NB4 (cell line): ENCODE results near the gene KLK11.
A peak's percentile ranks its signal among the peaks of the same experiment; 100 is the strongest.

Source experiments
- DNase-seq: peaks from one replicate; pipeline ENCODE4 v3.0.0; 2010; ENCODE audit warnings: low read depth
- H3K4me3 ChIP-seq: one replicate; pipeline ENCODE4 v1.5.1; 2011; ENCODE audit warnings: mild to moderate bottlenecking, low read depth, low read length, moderate library complexity
- CTCF ChIP-seq: IDR thresholded peaks from one replicate; pipeline ENCODE4 v1.5.1; 2012; ENCODE audit warnings: low read depth, low read length
- MAX ChIP-seq: IDR thresholded peaks from 2 replicates; pipeline ENCODE4 v1.6.1; 2011; ENCODE audit warnings: low read depth, low read length
- MYC ChIP-seq: IDR thresholded peaks from 2 replicates; pipeline ENCODE4 v1.6.1; 2011; ENCODE audit warnings: low read depth, low read length
- POLR2A ChIP-seq: IDR thresholded peaks from 2 replicates; pipeline ENCODE4 v1.6.1; 2011; ENCODE audit warnings: mild to moderate bottlenecking; ENCODE audit not compliant: insufficient read length; ENCODE audit errors: extremely low read depth

The KLK11 gene

GRCh38 chr19:51031220-51031879 is 4.9 kb upstream of the KLK11 start:
- TF ChIP-seq MAX (no peak), CTCF (no peak), MYC (no peak), POLR2A (no peak)
- DNase-seq, result no peak
- H3K4me3 ChIP-seq, result no peak overlapping the region

GRCh38 chr19:51030631-51031030 is 4.2 kb upstream of the KLK11 start:
- TF ChIP-seq CTCF (no peak), MAX (no peak), MYC (no peak), POLR2A (no peak)
- DNase-seq, result no peak
- H3K4me3 ChIP-seq, result no peak overlapping the region

GRCh38 chr19:51029718-51030117 is 3.3 kb upstream of the KLK11 start:
- no peak overlapping the region for H3K4me3 ChIP-seq
- DNase-seq, result peak; percentile 25
- no peak for TF ChIP-seq POLR2A
- no peak for TF ChIP-seq CTCF
- TF ChIP-seq MYC, result no peak
- no peak for TF ChIP-seq MAX

- no peak for DNase-seq
- TF ChIP-seq CTCF, result no peak
- no peak for TF ChIP-seq MAX
- no peak for TF ChIP-seq MYC
- TF ChIP-seq POLR2A, result no peak
- no peak overlapping the region for H3K4me3 ChIP-seq
Observed at GRCh38 chr19:51027873-51028272, 1.5 kb upstream of the KLK11 start.

- no peak for TF ChIP-seq MAX
- no peak for TF ChIP-seq POLR2A
- no peak overlapping the region for H3K4me3 ChIP-seq
- no peak for DNase-seq
Observed at GRCh38 chr19:51027126-51027806, 850 bp upstream of the KLK11 start.

GRCh38 chr19:51025809-51026553 is 435 bp downstream of the KLK11 start:
- no peak overlapping the region for H3K4me3 ChIP-seq
- TF ChIP-seq CTCF, result no peak
- TF ChIP-seq MAX, result no peak
- no peak for TF ChIP-seq POLR2A
- no peak for DNase-seq
